C1 segment of cervical spinal cord (tissue), 14 donors: ENCODE results near the gene NTNG1.
"Not testable (repeated sequence)": the region's sequence is repeated elsewhere in the genome, so short reads cannot be mapped to it uniquely, and the experiment has no call there.

Source experiments
- DNase-seq, 14 donors: peaks; one replicate each; lab custom pipeline; 2025; lab: John Stamatoyannopoulos, UW

Gene NTNG1

DNA sequence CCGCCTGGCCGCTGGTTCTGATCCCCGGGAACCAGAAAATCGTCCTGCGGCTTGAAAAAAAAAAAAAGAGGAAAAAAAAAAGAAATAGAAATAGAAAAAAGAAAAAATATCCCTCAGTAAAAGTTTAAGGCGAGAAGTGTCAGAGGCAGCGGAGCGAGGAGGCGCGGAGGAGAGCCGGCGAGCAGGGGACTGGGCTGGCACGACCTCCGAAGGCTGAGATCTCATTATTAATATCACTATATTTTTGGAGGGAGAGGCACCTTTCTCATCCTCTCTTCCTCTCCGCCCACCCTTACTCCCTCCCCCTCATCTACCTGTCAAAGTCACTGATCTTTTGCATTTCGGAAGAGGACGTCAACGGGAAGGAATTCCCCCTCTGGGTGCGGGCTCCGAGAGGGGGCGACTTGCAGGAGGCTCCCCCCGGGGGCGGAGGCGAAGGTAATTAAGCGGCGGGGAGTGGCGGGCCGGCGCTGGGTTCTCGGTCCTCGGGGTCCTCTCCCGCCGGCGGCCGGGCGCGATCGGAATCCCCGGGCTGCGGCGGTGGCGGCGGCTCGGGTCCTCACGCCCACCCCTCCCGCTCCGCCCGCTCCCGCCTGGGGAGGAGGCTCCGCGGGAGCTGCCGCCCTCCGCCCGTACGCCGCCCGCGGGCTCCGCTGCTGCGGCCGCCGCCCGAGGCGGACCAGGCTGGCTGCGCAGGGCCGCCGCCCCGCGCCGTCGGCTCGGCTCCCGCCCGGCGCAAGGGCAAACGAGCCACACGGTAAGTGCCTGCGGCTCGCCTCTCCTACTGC is at the start of gene NTNG1:
TSS of gene NTNG1 (plus strand) at position 337 of the 788 bp plus-strand sequence.
- DNase-seq = peak in 1 of 14 donors; percentile 23

DNA sequence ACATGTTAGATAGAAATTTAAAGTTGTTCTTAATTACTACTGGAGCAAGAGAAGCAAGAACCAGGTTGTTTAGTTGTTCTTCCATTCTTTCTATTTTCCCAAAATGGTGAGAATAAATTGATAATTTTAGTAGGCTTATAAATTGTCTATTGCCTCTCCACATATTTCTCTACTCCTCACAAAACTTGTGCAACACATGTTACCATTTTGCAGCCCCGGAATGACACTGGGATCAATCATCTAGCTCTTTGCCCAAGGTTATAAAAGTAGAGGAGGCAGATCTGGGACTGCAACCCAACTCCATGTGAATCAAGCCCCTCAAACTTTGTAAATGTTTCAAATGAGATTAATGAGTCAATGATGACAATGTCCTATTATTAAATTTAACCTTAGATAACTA is 49.4 kb upstream of the NTNG1 start:
- no peak for DNase-seq

DNA sequence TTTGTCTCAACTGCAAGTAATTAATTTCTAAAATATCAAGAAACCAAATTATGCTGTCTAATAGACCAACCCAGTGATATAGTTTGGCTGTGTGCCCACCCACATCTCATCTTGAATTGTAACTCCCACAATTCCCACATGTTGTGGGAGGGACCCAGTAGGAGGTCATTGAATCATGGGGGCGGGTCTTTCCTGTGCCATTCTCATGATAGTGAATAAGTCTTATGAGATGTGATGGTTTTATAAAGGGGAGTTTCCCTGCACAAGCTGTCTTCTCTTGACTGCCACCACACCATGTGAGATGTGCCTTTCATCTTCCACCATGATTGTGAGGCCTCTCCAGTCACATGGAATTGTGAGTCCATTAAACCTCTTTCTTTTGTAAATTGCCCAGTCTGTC is 47.4 kb upstream of the NTNG1 start:
- DNase-seq = not testable (repeated sequence)

DNA sequence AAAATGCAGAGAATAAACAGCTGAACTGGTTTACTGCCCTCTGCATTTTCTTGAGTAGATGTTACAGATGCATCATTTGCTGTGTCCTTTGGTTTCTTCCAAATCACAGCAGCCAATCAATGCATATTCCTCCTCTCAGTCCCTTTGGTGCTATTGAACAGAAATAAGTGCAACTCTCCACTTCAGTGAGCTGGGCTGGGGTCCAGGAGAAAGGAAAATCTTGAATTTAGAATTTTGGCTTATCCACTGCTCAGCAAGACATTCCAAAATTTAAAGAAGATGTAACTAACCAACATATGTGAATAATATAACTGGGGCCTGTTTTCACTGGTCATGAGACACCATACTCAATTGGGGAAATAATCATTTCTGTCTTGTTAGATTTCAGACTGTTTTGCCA is 45.2 kb upstream of the NTNG1 start:
- no peak for DNase-seq

DNA sequence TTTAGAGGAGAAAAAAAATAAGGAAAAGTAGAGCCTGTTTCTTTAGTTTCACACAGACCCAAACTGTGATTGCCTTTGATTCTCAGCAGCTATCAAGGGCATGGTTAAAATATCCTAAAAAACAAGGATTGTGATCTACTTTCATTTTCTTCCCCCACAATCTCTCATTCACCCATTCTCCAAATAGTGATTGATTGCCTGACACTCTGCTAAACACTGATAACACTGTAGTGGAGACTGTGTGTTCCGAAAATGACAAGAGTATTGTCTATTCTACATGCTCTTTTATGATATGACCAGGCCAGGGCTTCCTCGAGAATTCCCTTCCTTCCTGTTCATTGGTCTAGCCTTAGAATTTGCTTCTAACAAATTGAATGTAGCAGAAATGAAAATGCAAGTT is 44.1 kb upstream of the NTNG1 start:
- no peak for DNase-seq

DNA sequence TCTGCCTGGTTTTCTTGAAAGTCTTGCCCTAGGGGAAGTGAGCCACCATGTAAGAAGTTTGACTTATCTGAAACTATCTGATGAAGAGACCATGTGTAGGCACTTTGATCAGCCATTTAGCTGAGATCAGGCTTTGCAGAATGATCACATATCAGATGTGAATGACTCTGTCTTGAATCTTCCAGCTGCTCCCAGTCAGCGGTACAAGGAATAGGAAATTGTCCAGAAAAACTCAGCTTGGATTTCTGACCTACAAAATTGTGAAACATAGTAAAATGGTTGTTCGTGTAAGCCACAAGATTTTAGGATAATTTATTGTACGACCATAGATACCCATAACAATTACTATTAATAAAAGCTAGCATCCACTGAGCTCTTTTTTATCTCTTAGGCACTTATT is 41.9 kb upstream of the NTNG1 start:
- no peak for DNase-seq

DNA sequence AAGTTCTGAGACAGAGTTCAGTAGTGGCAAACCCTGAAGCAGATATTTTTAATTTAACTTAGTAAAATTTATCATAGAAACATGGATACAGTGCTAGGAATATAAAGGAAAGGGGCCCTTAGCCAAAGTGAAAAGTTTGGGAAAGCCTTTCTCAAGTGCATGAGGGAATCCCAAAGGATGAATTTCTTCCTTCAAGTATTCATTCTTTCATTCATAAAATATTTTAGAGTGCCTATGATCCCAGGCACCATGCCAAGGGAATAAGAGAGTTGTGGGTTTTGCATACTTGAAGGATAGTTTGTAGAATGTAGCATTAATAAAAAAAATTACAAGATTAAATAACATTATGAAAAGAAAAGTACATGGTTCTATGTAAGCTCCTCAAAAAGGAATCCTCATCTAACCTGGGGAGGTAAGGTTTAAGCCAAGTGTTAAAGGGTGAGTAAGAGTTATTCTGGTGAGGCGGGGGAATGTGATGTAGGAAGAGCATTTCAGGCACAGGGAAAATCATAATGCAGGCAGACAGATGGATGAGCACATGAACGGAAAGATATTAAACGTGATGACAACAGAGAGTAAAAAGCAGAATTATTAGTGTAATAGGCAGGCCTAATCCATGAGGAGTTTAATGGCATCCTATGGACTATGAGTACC is 40.4 kb upstream of the NTNG1 start:
- no peak for DNase-seq

DNA sequence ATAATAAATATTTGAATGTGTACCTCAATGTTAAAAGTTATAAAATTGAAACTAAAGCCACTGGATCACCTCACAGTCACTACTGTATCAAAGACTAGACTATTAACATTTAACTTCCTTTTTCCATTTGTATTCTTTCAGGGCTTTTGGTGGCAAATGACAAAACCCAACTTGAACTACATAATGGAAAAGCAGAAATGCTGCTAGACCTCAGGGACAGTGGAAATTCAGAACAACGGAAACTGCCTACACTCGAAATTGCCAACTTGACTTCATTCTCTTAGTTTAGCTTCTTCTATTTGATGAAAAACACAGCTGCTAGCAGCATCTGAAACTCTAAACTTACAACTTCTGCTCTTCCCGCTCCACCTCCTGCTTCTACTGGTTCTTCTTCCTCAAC is 34.9 kb upstream of the NTNG1 start:
- no peak for DNase-seq

DNA sequence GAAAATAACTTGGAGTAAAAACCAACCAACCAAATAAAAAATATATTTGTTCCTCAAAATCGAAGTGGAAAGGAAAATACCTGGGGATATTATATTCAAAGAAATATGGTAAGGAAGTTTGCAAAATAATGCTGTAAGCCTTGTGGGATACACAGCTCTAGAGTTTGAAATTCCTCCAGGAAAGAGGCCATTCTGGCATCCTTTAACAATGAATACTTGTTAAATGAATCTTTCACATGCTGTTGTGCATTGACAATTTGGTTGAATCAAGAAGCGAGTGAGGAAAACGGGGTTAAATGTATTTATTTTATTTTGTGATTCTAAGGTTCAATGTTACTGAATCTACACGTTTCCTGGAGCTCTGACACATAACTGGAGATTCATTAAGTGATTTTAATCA is 30.5 kb upstream of the NTNG1 start:
- no peak for DNase-seq

DNA sequence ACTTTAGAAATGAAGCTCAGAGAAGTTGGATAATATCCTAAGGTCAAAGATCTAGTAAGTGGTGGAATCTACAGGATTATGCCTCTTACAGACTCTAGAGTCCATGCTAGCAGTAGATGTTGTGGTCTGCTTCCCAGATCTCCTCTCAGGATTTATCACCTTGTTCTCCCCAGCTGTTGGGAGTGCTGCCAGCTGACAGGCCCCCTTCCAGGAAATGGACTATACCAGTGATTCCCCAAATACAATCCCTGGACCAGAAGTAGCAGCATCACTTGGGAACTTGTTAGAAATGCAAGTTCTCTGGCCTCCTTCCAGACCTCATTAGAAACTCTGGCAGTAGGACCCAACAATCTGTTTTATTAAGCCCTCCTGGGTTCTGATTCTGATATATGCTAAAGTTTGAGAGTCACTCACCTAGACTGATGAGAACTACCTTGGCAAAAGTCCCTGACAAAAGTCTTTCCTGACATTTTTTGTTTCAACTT is 24.5 kb upstream of the NTNG1 start:
- DNase-seq = no peak

DNA sequence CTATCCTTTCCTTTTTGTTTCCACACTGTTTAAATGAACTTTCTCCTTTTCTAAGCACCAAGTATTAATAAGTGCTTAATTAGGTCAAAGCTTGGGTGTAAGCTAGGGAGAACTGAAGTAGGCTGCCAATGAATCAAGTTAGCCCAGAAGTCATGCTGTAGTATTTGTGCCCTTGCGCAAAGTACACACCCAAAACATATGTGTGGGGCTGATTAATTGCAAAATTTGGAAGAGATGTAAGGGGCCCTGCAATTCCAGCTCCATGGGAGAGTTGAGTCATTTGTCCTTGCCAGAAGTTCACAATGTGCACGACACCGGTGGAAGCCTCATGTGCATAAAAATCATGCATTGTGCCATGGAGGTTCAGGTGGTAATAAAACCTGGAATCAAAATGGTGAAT is 18.6 kb upstream of the NTNG1 start:
- no peak for DNase-seq

DNA sequence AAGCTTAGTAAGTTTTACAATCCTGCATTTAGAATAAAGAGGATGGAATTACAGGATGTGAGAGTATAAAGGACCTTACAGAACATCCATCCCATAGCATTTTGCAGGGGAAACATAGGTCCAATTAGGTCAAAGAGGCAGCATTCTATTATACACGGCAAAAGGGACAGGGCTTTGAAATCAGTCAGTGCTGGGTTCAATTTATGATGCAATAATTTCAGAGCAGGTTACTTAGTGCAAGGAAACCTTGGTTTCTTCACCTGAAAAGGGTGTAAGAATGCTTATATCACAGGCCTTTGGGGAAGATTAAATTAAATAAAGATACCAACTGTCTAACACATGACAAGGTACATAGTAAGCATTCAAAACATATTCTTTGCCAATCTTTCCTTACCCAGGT is 17.1 kb upstream of the NTNG1 start:
- DNase-seq = no peak

DNA sequence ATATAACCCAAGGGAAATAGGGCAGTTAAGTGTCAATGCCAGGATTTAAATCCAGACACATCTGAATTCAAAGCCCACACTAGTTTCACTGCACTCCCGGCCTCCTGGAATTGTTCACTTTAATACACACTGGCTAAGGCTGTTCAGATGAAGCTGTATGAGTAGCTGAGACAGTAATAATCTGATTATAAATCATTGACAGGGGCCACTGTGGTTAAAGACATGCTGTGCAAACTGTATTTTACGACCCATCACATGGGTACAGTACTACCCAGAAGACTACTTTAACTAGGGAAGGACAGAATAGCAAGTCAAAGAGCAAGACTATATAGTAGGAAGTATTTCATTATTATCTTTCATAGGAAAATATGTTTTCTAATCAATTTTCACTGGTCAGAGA is 16.1 kb upstream of the NTNG1 start:
- DNase-seq = no peak

DNA sequence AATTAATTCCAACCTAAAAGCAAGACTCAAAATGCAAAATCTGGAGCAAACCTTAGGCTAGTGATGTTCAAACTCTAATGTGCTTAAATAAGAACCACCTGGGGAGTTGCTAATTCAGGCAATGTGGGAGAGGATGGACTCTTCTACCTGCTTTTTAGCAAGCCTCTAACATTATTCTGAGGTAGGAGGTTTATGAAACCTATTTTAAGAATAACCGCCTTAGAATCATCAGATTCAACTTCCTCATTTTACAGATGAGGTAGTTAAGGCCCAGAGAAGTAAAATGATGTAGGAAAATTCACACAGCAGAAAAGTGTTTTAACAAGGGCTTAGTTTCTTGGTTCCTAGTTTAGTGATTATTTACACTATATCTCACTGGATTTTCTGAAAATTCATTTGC is 8.6 kb upstream of the NTNG1 start:
- no peak for DNase-seq

DNA sequence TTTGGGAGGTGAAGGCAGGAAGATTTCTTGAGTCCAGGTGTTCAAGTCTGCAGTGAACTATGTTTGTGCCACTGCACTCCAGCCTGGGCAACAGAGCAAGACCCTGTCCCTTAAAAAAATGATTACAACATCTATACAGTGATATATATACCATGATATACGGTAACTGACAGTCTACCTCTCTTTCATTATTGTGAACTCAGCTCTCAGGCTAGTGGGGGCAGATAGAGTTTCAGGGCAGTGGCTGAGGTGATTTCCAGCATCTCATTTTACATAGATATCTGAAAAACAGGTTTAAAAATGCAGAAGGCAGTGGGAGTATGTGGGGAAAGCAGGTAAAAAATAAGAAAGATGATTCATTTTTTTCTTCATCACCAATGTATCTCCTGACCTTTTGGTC is 8.1 kb upstream of the NTNG1 start:
- DNase-seq = no peak

DNA sequence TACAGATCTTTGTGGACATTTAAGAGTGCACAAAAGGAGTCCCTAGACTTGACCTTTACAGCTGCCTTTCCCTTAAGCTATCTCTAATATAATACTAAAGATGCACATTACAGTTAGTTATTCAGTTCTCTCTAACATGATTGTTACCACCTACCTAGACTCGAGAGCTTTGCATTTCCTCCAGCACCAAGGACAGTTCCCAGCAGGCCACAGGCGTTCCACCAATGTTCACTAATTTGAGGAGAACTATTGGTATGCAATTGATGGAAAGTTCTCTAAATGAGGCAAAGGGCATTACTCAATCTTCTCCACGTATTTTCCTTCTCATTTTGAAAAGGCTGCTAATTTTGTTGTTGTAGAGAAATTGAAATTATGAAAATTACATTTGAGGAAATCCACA is 5.4 kb upstream of the NTNG1 start:
- no peak for DNase-seq

DNA sequence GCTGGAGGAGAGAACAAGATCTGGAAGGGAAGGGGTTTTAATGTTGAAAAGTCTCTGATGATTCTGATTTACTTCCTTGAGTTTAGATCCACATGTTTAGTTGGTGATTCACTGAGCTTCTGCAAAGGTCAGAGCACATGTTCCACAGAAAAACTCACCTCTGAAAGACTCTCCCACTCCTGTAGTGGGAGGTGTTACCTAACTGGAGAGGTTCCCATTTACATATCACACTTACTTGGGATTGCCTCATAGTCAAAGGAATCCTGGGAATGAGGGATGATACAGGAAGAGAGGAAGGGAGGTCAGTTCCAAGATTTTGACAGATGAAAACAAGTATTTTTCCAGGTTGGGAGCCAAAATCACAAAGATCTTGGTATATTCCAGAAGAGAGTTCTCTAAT is 2.7 kb upstream of the NTNG1 start:
- no peak for DNase-seq

DNA sequence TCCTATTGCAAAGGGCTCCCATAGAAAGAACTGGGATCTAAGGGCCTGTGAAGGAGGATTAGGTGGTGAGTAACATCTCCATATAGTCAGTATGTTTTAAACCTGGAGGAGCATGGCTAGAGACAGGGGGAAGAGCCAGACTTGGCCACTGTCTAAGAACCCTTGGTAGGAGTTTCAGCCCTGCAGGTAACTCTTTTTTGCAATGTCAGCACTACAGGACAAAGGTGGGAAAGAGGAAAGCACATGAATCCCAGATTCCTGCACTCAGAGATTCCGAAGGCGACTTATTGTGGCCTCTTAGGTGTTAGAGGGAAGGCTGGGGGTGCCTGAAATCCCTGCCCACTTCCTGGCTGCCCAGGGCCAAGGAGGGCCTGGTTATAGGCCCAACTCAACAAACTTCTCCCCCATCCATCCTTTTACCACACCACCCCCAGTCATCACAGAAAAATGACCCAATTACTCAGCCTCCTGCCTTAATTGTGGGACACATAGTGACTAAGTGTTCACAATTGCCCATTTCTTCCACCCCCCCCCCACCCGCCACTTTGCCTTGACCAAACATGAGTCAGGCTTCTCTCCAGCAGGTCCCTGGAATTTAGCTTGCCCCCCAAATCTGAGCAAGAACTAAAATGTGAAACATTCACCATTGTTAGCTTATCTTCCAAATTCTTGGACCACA is 1.9 kb upstream of the NTNG1 start:
- peak in 1 of 14 donors; percentile 3 for DNase-seq

DNA sequence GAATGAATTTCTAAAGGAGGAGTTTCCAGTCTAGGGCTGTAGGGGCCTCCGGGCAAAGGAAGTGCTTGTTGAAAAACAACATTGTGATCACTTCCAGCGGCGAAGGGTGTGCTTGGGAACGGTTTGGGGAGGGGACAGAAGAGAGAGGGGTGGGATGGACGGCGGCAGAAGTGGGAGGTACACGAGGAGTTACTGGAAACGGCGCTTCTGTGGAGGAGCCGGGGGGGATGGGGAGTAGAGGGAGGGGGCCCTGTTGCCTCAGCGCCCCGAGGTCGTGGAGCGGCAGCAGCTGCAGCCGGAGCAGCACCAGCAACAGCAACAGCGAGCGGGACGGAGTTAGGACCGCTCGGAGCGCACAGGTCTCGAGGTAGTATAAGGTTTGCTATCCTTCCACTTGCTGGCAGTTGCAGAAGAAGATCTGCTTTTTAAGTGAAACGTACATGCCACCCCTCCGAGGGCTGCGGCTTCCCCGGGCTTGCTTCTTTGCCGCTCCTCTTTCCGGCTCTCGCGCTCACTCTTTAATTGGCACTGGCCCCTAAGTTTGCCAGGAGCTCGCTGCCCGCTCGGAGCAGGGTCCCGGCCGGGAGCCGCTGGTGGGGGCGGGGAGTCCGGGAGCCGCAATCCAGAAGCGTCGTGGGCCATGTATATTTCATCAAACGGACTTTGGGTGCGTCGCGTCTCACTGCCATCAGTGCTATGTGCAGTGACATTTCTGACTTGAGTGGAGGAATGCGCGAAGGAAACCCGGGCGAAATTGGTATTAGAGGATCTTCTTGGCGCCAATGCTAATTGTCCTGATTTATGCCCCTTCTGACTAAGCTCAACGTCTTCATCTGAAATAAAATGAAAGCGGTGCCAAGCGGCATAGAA is 771 bp upstream of the NTNG1 start:
- peak in 9 of 14 donors; percentile 12 to 77 (median 48) for DNase-seq

DNA sequence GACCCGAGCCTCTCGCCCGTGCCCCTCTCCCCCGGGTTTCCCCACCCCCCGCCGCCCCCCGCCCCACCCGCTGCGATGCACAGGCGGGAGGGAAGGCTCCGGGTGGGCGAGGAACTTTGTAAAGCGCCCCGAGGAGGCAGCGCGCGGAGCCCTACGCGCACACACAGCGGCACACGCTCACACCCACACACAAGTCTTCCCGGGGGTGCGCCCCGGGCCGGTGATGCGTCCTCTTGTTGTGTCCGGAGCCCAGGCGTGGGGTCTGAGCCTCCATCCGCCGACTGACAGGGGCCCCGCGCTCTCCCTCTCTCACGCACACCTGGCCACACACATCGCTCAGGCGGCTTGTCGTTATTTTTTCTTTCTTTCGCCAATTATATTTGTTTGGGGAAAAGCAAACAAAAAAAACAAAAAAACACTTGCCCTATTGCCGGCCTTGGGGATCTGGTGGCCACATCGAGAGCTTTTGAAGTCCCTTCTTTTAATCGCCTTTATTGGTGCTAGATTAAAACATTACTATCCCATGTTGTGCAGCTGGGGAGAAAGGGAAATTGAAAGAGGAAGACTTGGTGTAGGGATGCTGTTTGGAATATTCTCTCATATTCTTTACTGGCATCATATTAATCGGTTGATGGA is 770 bp downstream of the NTNG1 start:
- peak in 5 of 14 donors; percentile 3 to 62 (median 14) for DNase-seq

DNA sequence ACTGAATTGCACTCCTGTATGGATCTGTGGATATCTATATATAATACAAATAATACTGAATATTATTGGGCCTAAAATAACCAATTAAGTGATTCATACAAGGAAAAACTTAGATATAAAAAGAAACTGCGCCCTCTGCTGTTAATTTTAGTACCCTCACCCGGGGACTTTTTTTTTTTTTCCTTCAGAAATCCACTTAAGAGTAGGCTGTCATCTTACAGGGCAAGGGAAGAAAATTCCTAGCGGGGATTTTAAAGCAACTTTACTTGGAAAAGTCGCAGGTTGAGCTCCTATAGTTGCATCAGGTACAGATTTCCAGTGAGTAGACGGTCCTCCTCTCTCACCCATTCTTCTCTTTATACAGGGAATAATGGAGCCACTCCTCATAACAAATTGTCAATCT is 1.3 kb downstream of the NTNG1 start:
- DNase-seq = peak in 1 of 14 donors; percentile 62
